Measurements from ENCODE around the gene PRKCZ.

Gene PRKCZ

GRCh38 chr1:2206813-2207487 lies 156.7 kb downstream of the PRKCZ start:
- no peak for TF ChIP-seq ZNF274 (IDR thresholded peaks at IDR 0.05; ENCODE audit: low read depth, low read length)
- no peak overlapping the region for H3K4me3 ChIP-seq (ENCODE audit: low read length)

GRCh38 chr1:2208309-2209239 lies 158.4 kb downstream of the PRKCZ start:
- no peak for TF ChIP-seq ZNF274 (IDR thresholded peaks at IDR 0.05; ENCODE audit: low read depth, low read length)
- no peak overlapping the region for H3K4me3 ChIP-seq (ENCODE audit: low read length)

- H3K4me3 ChIP-seq (ENCODE audit: low read length), result no peak overlapping the region
- TF ChIP-seq ZNF274 (IDR thresholded peaks at IDR 0.05; ENCODE audit: low read depth, low read length), result no peak
Observed at GRCh38 chr1:2209400-2210083, 159.3 kb downstream of the PRKCZ start.

DNA sequence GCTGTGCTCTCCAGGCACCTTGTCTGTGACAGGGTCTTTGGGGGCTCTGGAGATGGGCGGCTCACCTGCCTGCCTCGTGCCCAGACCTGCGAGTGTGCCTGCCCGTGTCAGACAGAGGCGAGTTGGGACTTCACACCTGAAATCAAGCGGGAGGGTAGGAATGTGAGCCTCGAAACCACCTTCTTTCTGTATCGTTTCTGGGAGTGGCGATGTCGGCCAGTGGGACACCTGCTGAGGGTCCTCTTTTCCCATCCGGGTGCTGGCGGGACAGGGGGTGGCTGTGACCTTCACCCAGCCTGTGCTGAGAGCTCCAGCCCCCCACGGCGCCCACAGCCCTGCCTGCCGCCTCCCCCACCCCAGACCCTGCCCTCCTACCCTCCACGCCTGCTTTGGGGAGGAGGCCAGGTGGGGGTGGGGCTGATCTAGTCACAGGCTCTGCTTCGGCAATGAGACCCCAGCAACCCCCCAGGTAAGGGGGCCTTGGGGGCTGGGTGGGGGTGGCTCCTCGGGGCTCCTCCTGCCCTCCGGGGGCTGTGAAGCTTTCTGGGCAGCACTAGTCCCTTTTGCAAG lies 160.0 kb downstream of the PRKCZ start:
- H3K4me3 ChIP-seq (ENCODE audit: low read length), result no peak overlapping the region
- no peak for TF ChIP-seq ZNF274 (IDR thresholded peaks at IDR 0.05; ENCODE audit: low read depth, low read length)

DNA sequence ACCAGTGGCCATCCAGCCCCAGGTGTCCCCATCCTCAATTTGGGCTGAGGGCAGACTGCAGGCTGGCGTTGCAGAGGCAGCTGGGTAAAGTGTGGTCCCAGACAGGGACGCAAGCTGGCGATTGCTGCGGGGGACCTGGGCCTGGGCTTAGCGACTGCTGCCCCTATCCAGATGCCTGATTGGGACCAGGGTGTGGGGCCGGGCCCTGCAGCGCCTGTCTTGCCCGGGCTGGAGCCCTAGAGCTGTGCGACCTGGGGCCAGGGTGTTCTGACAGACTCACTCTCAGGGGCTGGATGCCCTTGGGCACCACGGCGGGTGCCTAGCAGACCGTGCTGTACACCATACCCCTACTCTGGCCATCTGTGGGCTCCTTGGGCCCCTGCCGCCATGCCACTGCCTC lies 160.6 kb downstream of the PRKCZ start:
- H3K4me3 ChIP-seq (ENCODE audit: low read length), result no peak overlapping the region
- TF ChIP-seq ZNF274 (IDR thresholded peaks at IDR 0.05; ENCODE audit: low read depth, low read length), result no peak

DNA sequence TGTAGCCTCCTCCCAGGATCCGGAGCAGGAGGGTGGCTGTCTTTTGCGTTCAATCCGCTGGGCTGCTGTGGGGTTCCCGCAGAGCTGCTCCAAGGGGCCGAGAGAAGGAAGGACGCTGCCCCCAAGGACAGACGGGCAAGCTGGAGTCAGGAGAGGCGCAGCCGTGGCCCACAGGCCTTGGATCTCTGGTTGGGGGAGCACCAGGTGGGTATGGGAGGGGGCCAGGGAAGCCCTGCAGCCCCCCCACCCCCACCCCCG lies 162.0 kb downstream of the PRKCZ start:
- no peak overlapping the region for H3K4me3 ChIP-seq (ENCODE audit: low read length)
- TF ChIP-seq ZNF274 (IDR thresholded peaks at IDR 0.05; ENCODE audit: low read depth, low read length), result no peak

DNA sequence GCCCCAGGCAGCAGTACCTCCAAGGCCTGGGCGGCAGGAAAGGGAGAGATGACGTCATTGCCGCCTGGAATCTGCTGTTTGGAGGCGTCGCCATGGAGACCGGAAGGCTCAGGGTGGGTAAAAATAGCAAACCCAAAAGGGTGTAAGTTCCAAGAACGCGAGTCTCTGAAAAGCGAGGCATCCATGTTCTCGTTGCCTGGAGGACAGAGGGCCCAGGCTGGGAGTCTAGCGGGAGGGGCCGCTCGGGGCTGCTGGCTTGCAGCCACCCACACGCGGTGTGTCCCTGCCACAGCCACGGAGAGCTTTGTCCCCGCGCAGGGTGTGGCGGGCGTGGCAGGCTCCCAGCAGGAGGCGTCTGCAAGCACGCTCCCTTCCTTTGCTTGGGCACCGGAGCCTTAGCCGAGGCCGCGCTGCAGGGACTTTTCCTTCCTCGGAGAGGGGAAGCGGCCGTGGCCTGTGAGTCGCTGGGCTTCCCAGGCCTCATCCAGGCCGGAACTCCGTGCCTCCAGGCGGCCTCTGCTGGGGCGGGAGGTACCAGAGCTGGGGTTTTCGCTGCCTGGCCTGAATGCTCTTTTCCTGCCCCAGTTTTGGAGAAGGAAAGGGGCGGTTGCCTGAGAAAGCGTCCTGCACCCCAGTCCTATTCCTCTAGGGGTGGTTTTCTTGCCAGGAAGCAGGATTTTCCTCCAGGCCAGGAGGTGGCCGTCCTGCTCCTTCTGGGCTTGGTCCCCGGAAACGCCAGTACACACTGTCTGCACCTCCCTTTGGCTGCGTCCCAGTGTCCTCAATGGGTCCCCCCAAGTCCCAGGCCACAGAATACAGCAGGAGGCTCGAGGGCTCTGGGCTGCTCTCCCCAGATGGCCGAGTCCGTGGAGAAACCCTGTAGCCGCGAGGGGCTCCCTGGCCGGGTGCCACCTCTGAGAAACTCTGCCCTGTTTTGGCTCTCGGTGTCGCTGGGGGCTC lies 162.6 kb downstream of the PRKCZ start:
- no peak overlapping the region for H3K4me3 ChIP-seq (ENCODE audit: low read length)
- no peak for TF ChIP-seq ZNF274 (IDR thresholded peaks at IDR 0.05; ENCODE audit: low read depth, low read length)

- no peak overlapping the region for H3K4me3 ChIP-seq (ENCODE audit: low read length)
- TF ChIP-seq ZNF274 (IDR thresholded peaks at IDR 0.05; ENCODE audit: low read depth, low read length), result no peak
Observed at GRCh38 chr1:2213576-2214505, 163.6 kb downstream of the PRKCZ start.

DNA sequence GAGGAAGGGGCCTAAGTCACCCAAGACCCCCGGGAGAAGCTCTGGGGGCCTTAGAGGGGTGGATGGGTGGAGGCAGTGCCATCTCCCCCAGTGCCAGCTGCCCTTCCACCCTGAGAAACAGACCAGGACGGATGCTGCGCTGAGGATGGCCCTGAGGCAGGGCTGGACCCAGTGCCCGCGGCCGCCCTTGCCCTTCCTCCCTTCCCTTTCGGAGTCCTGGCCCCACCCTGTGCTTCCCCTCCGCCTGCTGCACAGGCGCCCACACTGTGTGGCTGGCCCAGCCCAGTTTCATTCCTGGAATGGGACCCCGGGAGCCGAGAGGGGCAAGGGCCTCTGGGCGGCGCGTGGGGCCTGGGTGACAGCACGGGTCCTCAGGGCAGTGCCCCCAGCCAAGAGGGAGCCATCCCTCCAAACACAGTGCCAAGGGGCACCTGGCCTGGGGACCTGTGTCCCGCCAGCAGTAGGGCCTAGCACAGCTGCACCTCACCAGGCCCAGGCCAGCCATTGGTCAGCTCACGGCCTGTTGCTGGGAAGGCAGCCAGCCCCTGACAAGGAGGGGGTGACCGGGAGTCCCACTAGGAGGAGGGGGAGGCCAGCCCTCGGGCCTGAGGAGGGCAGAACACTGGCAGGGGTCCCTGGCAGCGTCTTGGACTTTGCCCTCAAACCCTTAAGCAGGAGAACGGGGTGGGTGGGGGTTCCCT lies 164.5 kb downstream of the PRKCZ start:
- TF ChIP-seq ZNF274 (IDR thresholded peaks at IDR 0.05; ENCODE audit: low read depth, low read length), result no peak
- H3K4me3 ChIP-seq (ENCODE audit: low read length), result no peak overlapping the region

DNA sequence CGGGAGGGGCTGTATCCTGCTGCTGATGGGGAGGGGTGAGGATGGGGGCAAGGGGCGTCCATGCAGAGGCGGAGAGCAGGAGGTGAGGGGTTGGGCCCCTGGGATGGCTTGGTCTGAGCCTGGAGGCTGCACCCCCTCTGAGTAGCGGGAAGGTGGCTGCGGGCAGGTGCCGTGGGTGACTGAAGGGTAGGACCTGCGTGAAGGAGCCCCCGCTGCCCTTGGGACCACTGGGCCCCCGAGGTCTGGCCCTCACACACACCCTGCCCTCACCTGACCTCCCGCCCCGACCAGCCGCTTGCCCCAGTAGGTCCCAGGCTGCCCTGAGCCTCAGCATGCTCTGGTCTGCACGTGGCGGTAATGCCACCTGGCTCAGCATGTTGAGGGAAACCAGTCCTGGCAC lies 165.1 kb downstream of the PRKCZ start:
- TF ChIP-seq ZNF274 (IDR thresholded peaks at IDR 0.05; ENCODE audit: low read depth, low read length), result no peak
- no peak overlapping the region for H3K4me3 ChIP-seq (ENCODE audit: low read length)

DNA sequence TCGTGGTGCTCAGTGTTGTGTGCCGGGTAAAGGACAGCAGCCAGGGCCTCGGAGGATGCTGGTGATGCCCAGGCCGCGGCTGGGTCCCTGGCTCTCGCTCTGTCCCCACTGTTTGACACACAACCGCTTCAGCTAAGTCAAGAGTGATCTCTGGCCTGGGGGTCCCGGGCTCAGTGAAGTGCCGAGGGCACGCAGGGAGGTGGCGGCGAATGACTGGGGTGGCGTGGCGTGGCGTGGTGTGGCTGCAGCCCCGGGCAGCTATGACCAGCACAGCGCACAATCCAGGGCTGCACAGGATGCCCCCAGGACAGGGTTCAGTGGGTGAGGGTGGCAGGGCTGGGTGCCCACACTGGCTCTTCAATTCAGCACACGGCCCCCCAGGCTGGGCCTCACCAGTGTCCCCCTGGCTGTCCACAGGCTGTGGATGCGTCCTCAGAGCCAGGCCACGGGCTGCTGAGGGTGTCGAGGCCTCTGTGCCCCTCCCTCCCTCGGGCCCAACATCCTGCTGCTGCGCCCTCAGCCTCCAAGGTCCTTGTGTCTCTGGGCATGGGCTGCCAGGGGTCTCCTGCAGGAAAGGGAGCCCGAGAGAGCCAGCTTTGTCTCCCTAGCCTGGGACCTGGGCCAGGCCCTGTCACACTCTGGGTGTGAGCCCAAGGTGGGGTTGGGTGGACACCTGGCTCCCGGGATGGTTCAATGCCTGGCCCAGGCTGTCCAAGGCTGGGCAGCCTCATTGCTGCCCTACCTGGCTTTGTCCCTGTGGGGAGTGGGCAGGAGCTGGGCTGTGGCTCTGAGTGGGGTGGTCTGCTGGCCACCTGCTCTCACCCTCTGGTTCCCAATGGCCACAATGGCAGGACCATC lies 165.9 kb downstream of the PRKCZ start:
- no peak overlapping the region for H3K4me3 ChIP-seq (ENCODE audit: low read length)
- no peak for TF ChIP-seq ZNF274 (IDR thresholded peaks at IDR 0.05; ENCODE audit: low read depth, low read length)

All from GM08714 (cell line).